Measurements from ENCODE around the gene MYL4. TPM values are rescaled to one million over a fixed set of nuclear protein-coding genes. Genes with fewer than 3 reads are reported as not detected.

The MYL4 gene
- total RNA-seq, 3 donors from 2014 or later (not counting 1 experiment from before 2014, with no cell fraction given) = 0.33 TPM; not detected in 2

DNA sequence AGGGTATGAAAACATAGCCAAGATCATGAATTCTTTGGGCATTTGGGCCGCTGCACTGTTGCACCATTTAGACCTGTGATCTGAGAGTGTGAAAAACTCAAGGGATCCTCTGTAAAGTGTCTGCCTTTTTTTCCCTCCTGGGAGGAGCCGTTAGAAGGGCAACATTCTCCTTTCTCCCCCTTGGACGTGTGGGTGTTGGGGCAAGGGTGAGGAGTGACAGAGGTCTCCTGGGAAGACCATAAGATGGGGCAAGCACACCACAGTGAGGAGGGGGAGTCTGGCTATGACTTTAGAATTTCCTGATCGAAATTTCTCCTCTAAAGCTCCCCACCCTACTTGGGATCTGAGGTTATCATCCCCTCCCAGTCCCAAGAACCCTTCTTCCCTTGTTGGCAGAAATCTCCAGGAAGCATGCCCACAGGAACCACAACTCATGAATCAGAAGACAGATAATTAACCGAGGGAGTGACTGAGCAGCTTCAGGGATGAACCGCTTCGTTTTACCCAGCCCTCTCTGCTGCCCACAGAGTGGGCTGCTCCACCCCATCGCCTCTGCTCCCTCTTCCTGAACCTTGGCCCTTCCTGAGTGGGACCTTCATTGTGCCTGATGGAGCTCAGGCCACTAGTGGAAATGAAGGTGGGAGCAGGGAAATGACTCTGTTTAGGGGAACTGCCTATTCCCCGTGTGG, 48.6 kb downstream of the MYL4 start:
- peaks cover 14% of the 10 kb centered on the region for H3K27me3 ChIP-seq (ENCODE audit: control insufficient read depth, insufficient read depth, low read length)
- no peak overlapping the region for H3K4me3 ChIP-seq (ENCODE audit: low read length)
- Mint-ChIP-seq H3K36me3 (no peaks in the 10 kb centered on the region), H3K27ac (no peak overlapping the region), H3K27me3 (ENCODE audit: low read depth in 2 of 2) (peaks cover 44 to 45% of the 10 kb centered on the region in 2 donors), H3K9me3 (no peaks in the 10 kb centered on the region), H3K4me3 (no peak overlapping the region), H3K4me1 (peaks cover 11 to 15% of the 10 kb centered on the region in 2 donors)
- TF ChIP-seq, protein P1, sequence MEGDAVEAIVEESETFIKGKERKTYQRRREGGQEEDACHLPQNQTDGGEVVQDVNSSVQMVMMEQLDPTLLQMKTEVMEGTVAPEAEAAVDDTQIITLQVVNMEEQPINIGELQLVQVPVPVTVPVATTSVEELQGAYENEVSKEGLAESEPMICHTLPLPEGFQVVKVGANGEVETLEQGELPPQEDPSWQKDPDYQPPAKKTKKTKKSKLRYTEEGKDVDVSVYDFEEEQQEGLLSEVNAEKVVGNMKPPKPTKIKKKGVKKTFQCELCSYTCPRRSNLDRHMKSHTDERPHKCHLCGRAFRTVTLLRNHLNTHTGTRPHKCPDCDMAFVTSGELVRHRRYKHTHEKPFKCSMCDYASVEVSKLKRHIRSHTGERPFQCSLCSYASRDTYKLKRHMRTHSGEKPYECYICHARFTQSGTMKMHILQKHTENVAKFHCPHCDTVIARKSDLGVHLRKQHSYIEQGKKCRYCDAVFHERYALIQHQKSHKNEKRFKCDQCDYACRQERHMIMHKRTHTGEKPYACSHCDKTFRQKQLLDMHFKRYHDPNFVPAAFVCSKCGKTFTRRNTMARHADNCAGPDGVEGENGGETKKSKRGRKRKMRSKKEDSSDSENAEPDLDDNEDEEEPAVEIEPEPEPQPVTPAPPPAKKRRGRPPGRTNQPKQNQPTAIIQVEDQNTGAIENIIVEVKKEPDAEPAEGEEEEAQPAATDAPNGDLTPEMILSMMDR (IDR thresholded peaks at IDR 0.05) = no peak
- no peaks in the 10 kb centered on the region for H3K9me3 ChIP-seq (ENCODE audit: control insufficient read depth, insufficient read depth, low read length)
- peaks cover 12% of the 10 kb centered on the region for H3K4me1 ChIP-seq (ENCODE audit: control insufficient read depth, insufficient read depth, low read length)
- ATAC-seq (no peak), DNase-seq (no peak)
- no peak overlapping the region for H3K27ac ChIP-seq (ENCODE audit: low read length)
- intact Hi-C loops (cut with micrococcal nuclease) = no loop called here
- H3K36me3 ChIP-seq (ENCODE audit: control insufficient read depth, insufficient read depth, low read length) = no peaks in the 10 kb centered on the region
- WGBS (ENCODE audit: insufficient coverage) = 10% methylated on average over 7 of the region's 9 CpGs

DNA sequence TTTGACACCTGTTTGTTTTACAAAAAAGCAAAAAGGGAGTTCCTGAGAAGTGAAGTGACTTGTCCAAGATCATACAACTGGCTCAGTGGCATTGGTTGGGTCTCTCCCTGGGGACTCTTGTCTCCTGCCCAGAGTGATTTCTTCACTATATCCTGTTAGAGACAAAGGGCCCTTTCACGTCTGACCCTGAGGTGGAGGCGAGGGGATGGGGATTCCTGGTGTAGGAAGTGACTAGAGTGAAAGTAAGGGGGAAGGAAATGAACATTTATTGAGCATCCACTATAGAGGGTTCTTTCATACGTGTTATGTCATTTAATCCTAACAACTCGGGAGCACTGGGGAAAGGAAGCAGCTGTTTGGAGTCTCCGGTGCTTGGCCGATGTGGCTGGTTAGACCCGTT, 53.4 kb downstream of the MYL4 start:
- Histone ChIP-seq H3K9me3 (ENCODE audit: control insufficient read depth, insufficient read depth, low read length) (no peaks in the 10 kb centered on the region), H3K4me3 (ENCODE audit: low read length) (no peak overlapping the region), H3K27me3 (ENCODE audit: control insufficient read depth, insufficient read depth, low read length) (no peaks in the 10 kb centered on the region), H3K27ac (ENCODE audit: low read length) (no peak overlapping the region), H3K4me1 (ENCODE audit: control insufficient read depth, insufficient read depth, low read length) (no peaks in the 10 kb centered on the region), H3K36me3 (ENCODE audit: control insufficient read depth, insufficient read depth, low read length) (no peaks in the 10 kb centered on the region)
- Mint-ChIP-seq H3K27me3 (ENCODE audit: low read depth in 2 of 2) (peaks cover 14 to 23% of the 10 kb centered on the region in 2 donors), H3K4me1 (peaks cover 0 to 4% of the 10 kb centered on the region in 2 donors), H3K9me3 (no peaks in the 10 kb centered on the region), H3K36me3 (no peaks in the 10 kb centered on the region), H3K4me3 (no peak overlapping the region), H3K27ac (no peak overlapping the region)
- intact Hi-C loops (cut with micrococcal nuclease) = no loop called here
- ATAC-seq (no peak), DNase-seq (no peak)
- TF ChIP-seq, protein P1 (IDR thresholded peaks at IDR 0.05) = no peak
- 89% methylated on average over 7 of the region's 7 CpGs for WGBS (ENCODE audit: insufficient coverage)

GRCh38 chr17:47264166-47264565, 55.0 kb downstream of the MYL4 start:
- intact Hi-C loops (cut with micrococcal nuclease) = no loop called here
- H3K27me3 Mint-ChIP-seq (ENCODE audit: low read depth in 2 of 2) = peaks cover 0 to 14% of the 10 kb centered on the region in 2 donors
- Histone ChIP-seq H3K27me3 (ENCODE audit: control insufficient read depth, insufficient read depth, low read length) (no peaks in the 10 kb centered on the region), H3K27ac (ENCODE audit: low read length) (no peak overlapping the region), H3K9me3 (ENCODE audit: control insufficient read depth, insufficient read depth, low read length) (peaks cover 6% of the 10 kb centered on the region), H3K4me1 (ENCODE audit: control insufficient read depth, insufficient read depth, low read length) (no peaks in the 10 kb centered on the region), H3K4me3 (ENCODE audit: low read length) (no peak overlapping the region), H3K36me3 (ENCODE audit: control insufficient read depth, insufficient read depth, low read length) (no peaks in the 10 kb centered on the region)
- H3K4me3 Mint-ChIP-seq = no peak overlapping the region
- H3K27ac Mint-ChIP-seq = no peak overlapping the region
- ATAC-seq = no peak
- TF ChIP-seq, protein P1 (IDR thresholded peaks at IDR 0.05) = no peak
- H3K36me3 Mint-ChIP-seq = no peaks in the 10 kb centered on the region
- no peak for DNase-seq
- WGBS (ENCODE audit: insufficient coverage) = 90% methylated on average over 2 of the region's 2 CpGs
- H3K9me3 Mint-ChIP-seq = no peaks in the 10 kb centered on the region
- H3K4me1 Mint-ChIP-seq = no peaks in the 10 kb centered on the region

Data from natural killer cell (primary cell).